ENCODE measurements around the gene RPS25.

- TF ChIP-seq CTCF (IDR thresholded peaks at IDR 0.05) (no peak), POLR2A (IDR thresholded peaks at IDR 0.05) (no peak)
Measured at GRCh38 chr11:119006656-119007055, 11.5 kb downstream of the RPS25 start.
